H1 (cell line): ENCODE measurements around the gene FAM171A1. TPM values are rescaled to one million over a fixed set of nuclear protein-coding genes. Genes with fewer than 3 reads are reported as not detected.

Source experiments
- EP300 ChIP-seq, 2 experiments: IDR thresholded peaks; 1 replicate in 1 of 2; 2 replicates in 1 of 2; pipeline ENCODE4 v1.6.1; 2011 to 2012; ENCODE audit warnings: low read depth in 2 of 2, low read length in 2 of 2, mild to moderate bottlenecking in 2 of 2, borderline replicate concordance in 1 of 2, inconsistent platforms in 1 of 2, moderate library complexity in 1 of 2
- JUN ChIP-seq: IDR thresholded peaks from 2 replicates; pipeline ENCODE4 v1.6.1; 2011; ENCODE audit warnings: low read depth, mild to moderate bottlenecking, improper control_type of control experiment, low read length
- NRF1 ChIP-seq: IDR thresholded peaks from 2 replicates; pipeline ENCODE4 v1.6.1; 2011; ENCODE audit warnings: mild to moderate bottlenecking, low read depth, low read length, improper control_type of control experiment
- PHF8 ChIP-seq: fragments of 200-600 bp; sonication (generic); conservative IDR thresholded peaks from 2 replicates; pipeline ENCODE4 v1.7.1; 2012; ENCODE audit warnings: low read depth, mild to moderate bottlenecking, inconsistent platforms, low read length, moderate library complexity
- POU5F1 ChIP-seq: IDR thresholded peaks from 2 replicates; pipeline ENCODE4 v1.6.1; 2011; ENCODE audit warnings: low read depth, mild to moderate bottlenecking, low read length, moderate library complexity
- SAP30 ChIP-seq: fragments of 300-600 bp; sonication (generic); IDR thresholded peaks from 2 replicates; pipeline ENCODE4 v1.7.1; 2012; ENCODE audit warnings: low read length, moderate library complexity, mild to moderate bottlenecking, inconsistent platforms; ENCODE audit not compliant: insufficient read depth, insufficient replicate concordance
- SRF ChIP-seq: IDR thresholded peaks from 2 replicates; pipeline ENCODE4 v1.6.1; 2011; ENCODE audit warnings: mild to moderate bottlenecking, low read depth, low read length, moderate library complexity
- SUZ12 ChIP-seq: fragments of 200-600 bp; sonication (generic); IDR thresholded peaks from 2 replicates; pipeline ENCODE4 v1.6.1; 2012; ENCODE audit warnings: mild to moderate bottlenecking, inconsistent platforms, low read length, moderate library complexity, mixed read lengths
- polyA plus RNA-seq, 7 experiments: library from polyadenylated mRNA; depleted of rRNA in 3 of 7; stranded (reverse) in 5 of 7; unstranded in 2 of 7; fragments of >200 nt in 5 of 7; fragments of 200-250 nt in 2 of 7; gene quantifications; 1 replicate in 5 of 7; 2 replicates in 1 of 7; 4 replicates in 1 of 7; pipeline versions ENCODE4 v1.2.1 to v1.2.3, GENCODE V29; 2011 to 2013; ENCODE audit warnings: missing spikeins in 2 of 7, mixed read lengths in 2 of 7
- total RNA-seq: library from RNA; stranded (reverse); fragmentation: NEBNext Ultra II Directional; extraction: Animal tissue kit (Norgen Biotek cat#: 25700); gene quantifications from 2 replicates; pipeline ENCODE4 v1.2.1, GENCODE V29; 2021
- TF ChIP-seq, protein P1 (sequence below): fragments of 300-600 bp; sonication (generic); IDR thresholded peaks from 2 replicates; pipeline ENCODE4 v1.7.1; 2012; ENCODE audit warnings: low read length, moderate library complexity, mild to moderate bottlenecking, inconsistent platforms; ENCODE audit not compliant: insufficient replicate concordance
- TF ChIP-seq, protein P2 (sequence below): IDR thresholded peaks from 2 replicates; pipeline ENCODE4 v1.6.1; 2012; ENCODE audit warnings: inconsistent platforms

Gene FAM171A1
- total and polyA plus RNA-seq, 2 of the 8 experiments (the other 6 are each of a cell fraction or from before 2014, with no cell fraction given) = 26.6 to 42.1 TPM

DNA sequence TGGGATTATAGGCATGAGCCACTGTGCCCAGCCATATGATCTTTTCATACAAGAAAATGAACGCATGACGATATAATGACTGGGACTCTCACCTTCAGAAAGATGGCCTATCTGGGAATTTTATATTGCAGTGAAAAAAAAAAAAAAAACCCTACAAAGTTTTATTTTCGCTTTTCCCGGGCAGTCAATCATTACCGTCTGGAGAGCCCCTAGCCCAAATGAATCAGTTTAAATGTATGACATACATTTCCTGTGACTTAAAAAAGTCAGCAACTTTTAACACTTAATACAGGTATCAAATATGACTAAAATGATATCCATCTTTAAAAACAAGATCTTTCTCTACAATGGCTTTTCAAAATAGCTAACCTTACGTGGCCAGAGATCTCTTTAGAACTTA, 154.4 kb downstream of the FAM171A1 start (continued):
- TF ChIP-seq, protein P1, sequence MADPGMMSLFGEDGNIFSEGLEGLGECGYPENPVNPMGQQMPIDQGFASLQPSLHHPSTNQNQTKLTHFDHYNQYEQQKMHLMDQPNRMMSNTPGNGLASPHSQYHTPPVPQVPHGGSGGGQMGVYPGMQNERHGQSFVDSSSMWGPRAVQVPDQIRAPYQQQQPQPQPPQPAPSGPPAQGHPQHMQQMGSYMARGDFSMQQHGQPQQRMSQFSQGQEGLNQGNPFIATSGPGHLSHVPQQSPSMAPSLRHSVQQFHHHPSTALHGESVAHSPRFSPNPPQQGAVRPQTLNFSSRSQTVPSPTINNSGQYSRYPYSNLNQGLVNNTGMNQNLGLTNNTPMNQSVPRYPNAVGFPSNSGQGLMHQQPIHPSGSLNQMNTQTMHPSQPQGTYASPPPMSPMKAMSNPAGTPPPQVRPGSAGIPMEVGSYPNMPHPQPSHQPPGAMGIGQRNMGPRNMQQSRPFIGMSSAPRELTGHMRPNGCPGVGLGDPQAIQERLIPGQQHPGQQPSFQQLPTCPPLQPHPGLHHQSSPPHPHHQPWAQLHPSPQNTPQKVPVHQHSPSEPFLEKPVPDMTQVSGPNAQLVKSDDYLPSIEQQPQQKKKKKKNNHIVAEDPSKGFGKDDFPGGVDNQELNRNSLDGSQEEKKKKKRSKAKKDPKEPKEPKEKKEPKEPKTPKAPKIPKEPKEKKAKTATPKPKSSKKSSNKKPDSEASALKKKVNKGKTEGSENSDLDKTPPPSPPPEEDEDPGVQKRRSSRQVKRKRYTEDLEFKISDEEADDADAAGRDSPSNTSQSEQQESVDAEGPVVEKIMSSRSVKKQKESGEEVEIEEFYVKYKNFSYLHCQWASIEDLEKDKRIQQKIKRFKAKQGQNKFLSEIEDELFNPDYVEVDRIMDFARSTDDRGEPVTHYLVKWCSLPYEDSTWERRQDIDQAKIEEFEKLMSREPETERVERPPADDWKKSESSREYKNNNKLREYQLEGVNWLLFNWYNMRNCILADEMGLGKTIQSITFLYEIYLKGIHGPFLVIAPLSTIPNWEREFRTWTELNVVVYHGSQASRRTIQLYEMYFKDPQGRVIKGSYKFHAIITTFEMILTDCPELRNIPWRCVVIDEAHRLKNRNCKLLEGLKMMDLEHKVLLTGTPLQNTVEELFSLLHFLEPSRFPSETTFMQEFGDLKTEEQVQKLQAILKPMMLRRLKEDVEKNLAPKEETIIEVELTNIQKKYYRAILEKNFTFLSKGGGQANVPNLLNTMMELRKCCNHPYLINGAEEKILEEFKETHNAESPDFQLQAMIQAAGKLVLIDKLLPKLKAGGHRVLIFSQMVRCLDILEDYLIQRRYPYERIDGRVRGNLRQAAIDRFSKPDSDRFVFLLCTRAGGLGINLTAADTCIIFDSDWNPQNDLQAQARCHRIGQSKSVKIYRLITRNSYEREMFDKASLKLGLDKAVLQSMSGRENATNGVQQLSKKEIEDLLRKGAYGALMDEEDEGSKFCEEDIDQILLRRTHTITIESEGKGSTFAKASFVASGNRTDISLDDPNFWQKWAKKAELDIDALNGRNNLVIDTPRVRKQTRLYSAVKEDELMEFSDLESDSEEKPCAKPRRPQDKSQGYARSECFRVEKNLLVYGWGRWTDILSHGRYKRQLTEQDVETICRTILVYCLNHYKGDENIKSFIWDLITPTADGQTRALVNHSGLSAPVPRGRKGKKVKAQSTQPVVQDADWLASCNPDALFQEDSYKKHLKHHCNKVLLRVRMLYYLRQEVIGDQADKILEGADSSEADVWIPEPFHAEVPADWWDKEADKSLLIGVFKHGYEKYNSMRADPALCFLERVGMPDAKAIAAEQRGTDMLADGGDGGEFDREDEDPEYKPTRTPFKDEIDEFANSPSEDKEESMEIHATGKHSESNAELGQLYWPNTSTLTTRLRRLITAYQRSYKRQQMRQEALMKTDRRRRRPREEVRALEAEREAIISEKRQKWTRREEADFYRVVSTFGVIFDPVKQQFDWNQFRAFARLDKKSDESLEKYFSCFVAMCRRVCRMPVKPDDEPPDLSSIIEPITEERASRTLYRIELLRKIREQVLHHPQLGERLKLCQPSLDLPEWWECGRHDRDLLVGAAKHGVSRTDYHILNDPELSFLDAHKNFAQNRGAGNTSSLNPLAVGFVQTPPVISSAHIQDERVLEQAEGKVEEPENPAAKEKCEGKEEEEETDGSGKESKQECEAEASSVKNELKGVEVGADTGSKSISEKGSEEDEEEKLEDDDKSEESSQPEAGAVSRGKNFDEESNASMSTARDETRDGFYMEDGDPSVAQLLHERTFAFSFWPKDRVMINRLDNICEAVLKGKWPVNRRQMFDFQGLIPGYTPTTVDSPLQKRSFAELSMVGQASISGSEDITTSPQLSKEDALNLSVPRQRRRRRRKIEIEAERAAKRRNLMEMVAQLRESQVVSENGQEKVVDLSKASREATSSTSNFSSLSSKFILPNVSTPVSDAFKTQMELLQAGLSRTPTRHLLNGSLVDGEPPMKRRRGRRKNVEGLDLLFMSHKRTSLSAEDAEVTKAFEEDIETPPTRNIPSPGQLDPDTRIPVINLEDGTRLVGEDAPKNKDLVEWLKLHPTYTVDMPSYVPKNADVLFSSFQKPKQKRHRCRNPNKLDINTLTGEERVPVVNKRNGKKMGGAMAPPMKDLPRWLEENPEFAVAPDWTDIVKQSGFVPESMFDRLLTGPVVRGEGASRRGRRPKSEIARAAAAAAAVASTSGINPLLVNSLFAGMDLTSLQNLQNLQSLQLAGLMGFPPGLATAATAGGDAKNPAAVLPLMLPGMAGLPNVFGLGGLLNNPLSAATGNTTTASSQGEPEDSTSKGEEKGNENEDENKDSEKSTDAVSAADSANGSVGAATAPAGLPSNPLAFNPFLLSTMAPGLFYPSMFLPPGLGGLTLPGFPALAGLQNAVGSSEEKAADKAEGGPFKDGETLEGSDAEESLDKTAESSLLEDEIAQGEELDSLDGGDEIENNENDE = no peak
- TF ChIP-seq SAP30 = no peak
- no peak for TF ChIP-seq SRF
- TF ChIP-seq JUN = no peak
- TF ChIP-seq NRF1 = no peak
- no peak for TF ChIP-seq SUZ12
- no peak for TF ChIP-seq PHF8
- TF ChIP-seq, protein P2, sequence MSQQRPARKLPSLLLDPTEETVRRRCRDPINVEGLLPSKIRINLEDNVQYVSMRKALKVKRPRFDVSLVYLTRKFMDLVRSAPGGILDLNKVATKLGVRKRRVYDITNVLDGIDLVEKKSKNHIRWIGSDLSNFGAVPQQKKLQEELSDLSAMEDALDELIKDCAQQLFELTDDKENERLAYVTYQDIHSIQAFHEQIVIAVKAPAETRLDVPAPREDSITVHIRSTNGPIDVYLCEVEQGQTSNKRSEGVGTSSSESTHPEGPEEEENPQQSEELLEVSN = no peak
- no peak for TF ChIP-seq EP300 (IDR thresholded peaks at IDR 0.05; ENCODE audit: borderline replicate concordance in 1 of 2, low read depth in 2 of 2, low read length in 2 of 2)
- no peak for TF ChIP-seq POU5F1
